ENCODE data around the gene RCBTB2.
"Not testable (repeated sequence)": the region's sequence is repeated elsewhere in the genome, so short reads cannot be mapped to it uniquely, and the experiment has no call there.

The RCBTB2 gene

DNA sequence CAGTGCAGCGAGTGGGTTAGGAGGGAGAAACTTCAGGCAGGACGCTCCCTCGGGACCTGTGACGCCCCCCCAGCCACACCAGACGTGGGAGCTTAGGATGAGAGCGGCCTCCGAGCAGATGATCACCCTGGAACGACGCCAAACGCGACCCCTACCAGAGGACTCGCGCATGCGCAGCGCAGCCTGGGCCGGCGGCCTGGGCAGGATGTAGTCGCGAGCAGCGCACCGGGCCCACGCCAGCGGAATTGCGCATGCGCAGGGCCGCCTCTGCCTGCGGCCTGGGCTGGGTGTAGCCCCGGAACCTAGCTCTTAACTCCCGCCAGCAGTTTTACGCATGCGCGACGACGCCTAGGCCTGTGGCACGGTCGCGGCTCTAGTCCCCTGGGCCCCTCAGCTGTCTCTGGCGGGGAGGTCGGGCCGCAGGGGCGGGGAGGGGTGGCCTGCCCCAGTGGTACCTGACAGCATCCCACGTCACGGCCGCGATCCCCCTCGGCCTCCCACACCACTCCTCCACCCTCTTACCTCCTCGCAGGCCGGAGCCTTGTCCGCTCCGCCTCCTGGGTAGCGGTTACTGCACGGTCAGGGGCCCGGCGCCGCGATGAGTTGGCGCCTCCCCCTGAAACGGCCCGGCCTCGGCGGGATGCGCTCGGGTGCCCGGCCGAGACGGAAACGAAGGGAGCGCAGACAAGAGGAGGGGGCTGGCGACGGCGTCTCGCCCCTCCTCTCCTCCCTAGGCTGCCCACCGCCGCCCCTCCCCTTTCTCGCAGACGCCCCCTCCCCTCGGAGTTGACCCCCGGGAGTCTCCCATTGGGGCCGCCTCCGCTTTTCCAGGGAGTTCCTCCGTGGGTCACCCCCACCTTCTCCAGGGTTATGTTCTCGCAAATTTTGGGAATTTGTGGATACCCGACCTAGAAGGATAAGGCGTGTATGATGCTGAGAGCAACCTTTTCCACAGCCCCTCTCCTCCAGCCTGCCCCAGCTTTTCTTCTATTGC lies at the start of gene RCBTB2:
TSS of gene RCBTB2 (minus strand) at position 575 of the 994 bp plus-strand sequence. CDS start 11,141 bp downstream, outside the sequence.
- peak; percentile 97 for DNase-seq (ENCODE audit: low spot score)

DNA sequence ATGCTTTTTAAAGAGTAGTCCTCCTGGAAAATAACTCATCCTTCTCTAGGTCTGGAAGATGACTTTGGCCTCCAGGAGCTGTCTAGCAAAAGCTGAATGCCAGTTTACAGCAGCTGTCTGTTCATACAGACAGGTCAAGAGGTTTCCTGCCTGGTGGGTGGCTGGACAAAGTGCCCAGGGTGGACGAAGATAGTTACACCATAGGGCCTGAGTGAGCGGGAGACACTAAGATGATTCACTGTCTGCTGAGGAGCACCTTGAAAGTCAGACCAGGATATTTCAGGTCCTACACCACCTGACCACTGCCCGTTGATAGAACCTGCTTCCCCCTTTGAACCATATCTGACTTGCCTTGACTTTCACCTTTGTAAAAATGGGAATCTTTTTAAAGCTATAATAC lies 49.2 kb upstream of the RCBTB2 start:
- no peak for DNase-seq (ENCODE audit: low spot score)

DNA sequence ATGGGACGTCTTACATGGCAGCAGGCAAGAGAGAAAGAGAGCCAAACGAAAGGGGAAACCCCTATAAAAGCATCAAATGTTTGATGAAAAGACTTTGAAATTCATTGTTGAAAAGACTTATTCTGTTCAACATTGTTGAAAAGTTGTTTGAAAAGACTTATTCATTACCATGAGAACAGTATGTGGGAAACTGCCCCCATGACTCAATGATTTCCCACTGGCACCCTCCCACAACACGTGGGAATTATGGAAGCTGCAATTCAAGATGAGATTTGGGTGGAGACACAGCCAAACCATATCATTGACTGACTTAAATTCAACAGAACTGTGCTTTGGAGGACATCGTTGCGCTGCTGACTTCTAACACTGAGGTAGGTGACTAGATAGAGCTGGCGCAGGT lies 48.0 kb upstream of the RCBTB2 start:
- DNase-seq (ENCODE audit: low spot score) = no peak

DNA sequence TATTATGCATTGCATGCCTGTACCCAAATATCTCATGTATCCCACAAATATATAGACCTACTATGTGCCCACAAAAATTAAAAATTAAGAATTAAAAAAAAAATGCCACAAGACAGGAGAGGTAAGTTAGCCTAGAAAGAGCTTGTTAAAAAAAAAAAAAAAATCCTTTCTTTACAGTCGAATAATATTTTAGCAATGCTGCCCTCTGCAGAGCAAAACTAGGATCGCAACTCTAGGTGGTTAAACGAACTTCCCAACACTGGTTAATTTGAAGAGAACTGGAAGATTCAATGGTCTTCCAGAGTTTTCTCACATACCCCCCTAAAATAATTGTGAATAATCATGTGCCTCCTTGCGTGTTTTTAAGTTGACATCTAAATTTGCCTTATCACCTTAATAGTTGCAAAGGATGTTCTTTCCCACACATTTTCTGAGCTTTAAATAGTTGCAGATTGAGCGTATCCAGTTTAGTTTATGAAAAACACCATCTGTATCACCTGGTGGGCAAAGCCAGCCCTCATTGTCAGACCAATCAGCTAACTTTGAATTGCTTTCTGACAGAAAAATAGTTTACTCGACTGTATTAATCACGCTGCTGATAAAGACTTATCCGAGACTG lies 47.4 kb upstream of the RCBTB2 start:
- peak; percentile 65 for DNase-seq (ENCODE audit: low spot score)

DNA sequence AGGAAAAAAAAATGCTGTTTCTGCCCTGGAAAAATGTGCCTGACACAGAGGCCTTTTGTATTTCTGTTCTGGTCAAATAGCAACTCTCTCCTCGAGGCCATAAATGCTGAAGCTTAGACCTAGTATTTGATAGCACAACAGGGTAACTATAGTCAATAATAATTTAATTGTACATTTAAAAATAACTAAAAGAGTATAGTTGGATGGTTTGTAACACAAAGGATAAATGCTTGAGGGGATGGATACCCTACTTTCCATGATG lies 47.0 kb upstream of the RCBTB2 start:
- not testable (repeated sequence) for DNase-seq (ENCODE audit: low spot score)

DNA sequence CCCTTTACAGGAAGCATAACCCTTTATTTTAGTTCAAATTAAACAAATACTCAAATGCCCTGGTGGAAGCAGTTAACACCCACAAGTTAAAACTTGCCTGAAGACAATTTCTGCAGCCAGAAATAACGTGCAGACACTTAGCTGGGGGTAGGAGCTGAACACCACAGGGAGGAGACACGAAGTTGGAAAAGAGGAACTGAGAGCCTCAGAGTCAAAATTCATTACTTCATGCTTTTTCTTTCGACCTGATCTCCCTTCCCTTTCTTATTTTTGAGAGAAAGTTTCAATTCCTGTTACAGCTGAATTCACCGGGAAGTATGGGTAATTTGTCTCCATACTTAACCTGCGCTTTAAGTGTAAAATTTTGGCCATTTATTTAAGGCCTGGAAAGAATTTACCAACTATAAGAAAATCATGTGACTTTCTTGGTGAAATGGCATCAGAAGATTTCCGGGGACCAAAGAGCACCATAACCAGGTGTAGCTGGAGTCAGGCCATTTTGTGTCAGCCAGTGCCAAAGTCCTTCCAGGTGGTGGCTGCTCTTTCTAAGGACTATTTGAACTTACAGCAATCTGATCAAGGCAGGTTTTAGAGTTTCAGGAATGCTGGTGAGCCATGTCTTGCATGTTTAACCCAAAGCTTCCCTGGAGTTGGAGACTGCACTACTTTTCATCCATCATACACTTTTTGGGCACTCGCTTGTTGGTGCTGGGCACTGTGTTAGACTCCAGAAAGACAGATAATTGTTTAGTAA lies 46.5 kb upstream of the RCBTB2 start:
- DNase-seq (ENCODE audit: low spot score) = no peak

DNA sequence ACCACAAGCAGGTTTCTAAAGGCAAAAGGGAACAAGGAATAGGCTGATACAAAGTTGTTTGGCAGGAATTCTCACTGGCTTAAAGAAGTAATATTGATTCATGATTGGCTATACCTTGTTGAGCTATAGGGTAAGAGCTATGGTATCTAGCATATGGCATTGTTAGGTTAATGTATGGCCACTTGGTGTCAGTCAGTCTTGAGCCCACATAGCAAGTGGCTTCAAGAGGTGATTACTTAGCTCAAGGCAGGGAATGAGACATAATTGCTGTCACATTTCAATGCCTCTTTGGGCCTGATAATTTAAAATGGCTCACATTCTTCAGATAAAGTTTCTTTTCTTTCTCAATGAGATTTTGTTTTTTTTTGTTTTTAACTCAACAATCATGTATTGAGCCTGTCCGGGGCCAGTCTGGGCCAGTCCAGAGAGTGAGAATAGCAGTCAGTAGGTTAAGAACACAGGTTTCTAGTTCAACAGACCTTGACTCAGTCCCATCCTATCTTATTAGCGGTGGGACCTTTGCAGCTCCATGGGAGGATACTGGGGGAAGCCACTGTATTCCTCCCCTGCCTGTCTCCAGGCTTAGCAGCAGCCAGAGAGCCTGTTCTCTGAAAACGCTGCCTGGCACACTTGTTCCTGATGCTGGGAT lies 45.8 kb upstream of the RCBTB2 start:
- DNase-seq (ENCODE audit: low spot score) = no peak

DNA sequence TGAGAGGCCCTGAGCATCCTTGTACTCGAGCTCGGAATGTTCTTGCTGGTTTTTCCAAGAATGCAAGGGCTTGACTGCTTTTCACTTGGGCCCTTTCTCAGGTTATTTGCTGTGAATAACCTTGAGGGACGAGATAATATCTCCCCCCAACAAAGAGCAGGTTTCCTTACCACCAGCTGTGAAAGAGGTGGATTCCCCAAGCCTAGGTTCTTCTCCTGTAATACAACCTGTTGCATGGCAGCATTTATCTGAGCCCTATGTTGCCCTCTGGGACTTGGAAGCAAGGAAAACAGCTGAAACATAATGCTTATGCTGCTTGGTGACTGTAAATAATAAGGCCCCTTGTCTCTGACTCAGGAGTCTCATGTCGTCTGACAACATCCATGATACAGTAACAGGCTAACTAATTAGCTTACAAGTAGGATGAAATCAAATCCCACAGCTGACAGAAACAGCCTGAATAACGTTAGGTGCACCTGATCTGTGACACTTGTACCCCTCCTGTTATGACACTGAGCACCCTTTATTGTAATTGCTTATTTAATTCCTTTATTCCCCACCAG lies 43.6 kb upstream of the RCBTB2 start:
- no peak for DNase-seq (ENCODE audit: low spot score)

DNA sequence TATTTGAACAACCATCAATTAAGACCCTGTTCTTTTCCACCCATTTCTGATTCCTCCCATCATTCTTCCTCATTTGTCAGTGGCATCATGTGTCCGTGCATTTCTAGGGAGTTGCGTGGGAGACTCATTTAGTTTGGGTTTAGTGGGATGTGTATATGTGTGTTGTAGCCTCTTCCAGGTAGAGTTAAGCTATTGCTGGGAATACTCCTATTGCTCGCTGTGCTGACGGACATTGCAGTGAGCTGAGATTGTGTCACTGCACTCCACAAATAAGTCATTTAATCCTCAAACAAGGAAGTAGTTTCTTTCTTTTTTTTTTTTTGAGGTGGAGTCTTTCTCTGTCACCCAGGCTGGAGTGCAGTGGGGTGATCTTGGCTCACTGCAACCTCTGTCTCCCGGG lies 42.2 kb upstream of the RCBTB2 start:
- no peak for DNase-seq (ENCODE audit: low spot score)

DNA sequence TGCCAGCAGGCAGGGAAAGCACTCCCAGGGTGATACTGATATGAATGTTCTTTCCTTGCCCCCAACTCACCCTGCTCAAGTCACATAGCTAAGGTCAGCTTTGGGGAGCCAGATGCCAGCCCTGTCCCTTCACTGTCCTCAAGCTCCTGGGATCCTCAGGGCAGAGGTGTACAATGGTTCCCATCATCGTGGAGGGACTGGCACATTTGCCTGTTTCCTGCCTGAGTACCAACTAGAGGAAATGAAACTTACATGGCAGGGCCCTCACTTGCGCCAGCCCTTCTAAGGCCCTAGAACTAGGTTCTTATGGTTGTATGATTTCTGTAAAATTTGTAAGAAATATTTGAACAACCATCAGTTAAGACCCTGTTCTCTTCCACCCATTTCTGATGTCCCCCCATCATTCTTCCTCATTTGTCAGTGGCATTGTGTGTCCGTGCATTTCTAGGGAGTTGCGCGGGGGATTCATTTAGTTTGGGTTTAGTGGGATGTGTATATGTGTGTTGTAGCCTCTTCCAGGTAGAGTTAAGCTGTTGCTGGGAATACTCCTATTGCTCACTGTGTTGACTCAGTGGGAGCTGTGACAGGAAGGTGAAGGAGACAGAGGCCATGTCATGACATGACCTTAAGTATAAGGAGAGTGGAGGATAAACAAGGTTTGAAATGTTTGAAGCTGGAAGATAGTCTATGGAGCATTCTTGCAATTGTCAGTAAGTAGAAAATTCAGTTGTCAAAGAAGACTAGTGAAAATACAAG lies 41.3 kb upstream of the RCBTB2 start:
- DNase-seq (ENCODE audit: low spot score) = no peak

DNA sequence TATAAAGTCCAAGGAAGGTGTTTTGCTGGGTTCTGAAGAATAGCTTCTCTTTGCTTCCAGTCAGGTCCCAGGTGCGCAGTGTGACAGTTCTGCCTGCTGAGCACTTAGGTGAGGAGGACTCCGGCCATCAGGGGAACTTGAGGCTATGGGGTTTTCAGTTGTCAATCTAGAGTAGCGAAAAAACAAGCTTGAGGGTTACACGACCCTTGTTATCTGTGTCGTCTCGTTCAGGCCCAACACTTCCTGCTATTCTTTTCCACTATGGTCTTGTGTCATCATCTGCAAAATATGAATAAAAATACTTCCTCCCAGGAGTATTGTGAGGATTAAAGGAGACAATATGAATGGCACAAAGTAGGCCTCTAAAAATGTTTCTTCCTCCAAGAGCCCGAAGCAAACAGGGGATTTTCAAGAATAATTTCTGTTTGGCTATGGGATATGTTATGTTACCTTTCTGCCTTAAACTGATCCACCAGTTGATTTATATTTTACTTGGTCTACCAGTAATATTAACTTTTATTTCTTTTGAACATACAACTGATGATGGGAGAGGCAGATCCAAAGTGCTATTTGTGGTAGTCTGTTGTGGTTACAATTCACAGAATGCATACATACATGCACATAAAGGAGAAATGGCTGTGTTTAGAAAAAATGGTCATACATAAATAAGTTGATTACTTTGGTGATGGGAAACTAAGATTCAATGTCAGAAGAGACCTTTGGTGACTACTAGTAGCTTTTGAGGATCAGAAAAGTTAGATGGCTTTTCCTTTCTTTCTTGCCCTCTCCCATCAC lies 40.5 kb upstream of the RCBTB2 start:
- DNase-seq (ENCODE audit: low spot score) = no peak

DNA sequence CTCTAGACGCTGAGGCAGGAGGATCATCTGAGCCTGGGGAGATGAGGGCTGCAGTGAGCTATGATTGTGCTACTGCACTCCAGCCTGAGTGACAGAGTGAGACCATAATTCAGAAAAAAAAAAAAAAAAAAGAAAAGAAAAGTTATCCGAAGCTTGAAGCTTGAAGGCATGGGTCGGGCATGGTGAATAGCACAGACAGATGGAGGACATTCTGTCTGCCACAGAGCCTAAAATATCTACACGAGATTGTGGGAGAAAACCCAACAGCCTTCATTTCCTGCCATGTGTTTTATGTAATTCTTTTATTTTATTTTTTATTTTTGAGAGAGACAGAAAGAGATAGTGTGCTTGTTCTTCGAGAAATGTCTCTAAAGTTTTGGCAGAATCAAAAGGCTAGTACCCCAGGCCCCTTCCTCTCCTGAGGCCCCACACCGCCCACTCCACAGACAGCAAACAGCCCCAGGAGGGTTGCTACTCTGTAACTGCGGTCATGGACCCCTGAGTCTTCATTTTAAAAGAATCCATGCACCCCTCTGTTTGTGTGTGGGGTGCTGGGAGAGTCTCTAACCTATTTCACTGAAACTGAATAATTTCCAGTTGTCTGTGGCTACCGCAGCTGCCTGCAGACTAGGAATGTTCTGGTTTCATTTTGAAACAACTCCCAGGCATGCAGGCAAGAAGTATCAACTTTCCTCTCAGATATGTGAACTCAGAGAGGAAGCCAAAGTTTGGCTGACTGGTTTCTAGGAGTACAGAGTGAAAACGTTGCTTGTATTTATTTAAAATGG lies 38.4 kb upstream of the RCBTB2 start:
- DNase-seq (ENCODE audit: low spot score) = peak; percentile 17

DNA sequence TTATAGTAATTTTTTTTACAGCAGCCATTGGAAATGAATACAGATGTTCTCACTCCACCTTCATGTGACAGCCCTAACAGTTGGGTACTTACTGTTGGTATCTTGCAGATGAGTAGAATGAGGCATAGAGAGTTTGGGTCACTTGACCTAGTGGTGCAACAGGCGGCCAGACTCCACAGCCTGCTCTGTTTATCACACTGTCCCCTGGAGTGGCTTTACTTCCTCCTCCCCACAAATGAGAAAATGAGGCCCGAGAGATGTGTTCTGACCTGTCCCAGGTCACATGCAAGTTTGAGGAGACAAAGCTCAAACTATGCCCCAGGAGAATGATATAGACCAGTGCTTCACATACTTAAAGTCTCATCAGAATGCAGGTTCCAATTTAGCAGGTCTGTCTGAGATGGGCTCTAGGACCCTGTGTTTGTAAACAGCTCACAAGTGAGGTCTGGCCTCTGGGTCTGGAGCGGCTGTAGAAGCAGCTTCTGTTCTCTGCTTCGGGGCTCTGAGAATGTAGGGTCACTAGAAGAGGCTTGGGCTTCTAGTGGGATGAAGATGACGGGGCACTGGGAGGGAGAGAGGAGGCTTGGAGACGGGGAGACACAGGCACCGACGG lies 37.4 kb upstream of the RCBTB2 start:
- DNase-seq (ENCODE audit: low spot score) = no peak

DNA sequence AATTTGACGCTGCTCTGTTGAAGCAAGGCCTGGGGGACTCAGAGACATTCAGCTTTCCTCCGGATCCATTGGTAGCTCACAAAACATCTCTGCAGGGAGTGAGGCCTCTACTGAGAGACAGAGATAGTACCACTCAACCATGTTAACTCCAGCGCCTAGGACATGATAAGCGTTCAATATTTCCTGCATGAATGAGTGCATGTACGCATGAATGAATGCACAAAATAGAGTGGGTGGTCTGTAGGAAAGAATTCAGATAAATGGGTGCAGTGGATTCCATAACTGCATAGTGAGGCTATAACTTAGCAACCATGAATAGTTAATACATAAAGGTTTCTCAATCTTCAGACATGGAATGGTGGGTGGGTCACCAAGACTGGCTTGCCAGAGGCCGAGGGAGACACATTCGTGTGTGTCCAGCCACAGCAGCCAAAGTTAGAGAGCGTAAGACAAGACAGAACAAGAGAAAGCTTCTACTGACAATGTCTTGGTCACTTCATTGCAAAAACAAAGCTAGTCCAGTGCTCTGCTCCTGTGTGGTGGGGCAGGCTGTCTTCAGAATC lies 36.3 kb upstream of the RCBTB2 start:
- no peak for DNase-seq (ENCODE audit: low spot score)

DNA sequence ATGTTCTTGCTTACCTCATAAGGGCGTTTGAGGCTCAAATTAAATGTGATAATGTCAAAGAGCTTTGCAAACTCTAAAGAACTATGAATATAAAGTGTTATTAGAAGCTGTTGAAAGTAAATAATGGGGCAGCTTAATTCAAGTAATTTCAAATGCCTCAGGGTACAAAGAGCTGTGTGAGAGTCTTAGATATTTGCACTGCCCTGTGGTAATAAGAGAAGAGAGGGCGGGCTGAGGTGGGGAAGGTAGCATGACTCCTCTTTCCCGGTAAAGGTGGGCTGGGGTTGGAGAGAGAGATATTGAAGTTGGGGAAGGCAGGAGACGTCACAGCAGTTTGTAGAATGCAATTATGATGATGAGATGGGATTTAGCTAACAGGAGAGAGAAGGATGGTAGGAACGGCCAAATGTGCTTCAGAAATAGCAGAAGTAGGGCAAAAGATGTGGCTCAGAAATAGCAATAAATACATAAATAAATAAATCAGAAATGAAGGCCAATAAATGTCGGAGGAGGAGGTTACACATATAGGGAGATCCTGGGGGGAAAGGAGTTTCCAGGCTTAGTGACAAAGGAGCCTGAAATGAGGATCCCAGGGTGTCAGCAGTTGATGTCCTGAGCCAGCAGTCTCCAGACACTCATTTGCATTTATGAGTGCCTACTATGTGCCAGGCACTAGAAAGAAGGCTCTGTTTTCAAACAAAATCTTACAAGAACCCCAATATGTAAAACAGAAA lies 35.7 kb upstream of the RCBTB2 start:
- no peak for DNase-seq (ENCODE audit: low spot score)

DNA sequence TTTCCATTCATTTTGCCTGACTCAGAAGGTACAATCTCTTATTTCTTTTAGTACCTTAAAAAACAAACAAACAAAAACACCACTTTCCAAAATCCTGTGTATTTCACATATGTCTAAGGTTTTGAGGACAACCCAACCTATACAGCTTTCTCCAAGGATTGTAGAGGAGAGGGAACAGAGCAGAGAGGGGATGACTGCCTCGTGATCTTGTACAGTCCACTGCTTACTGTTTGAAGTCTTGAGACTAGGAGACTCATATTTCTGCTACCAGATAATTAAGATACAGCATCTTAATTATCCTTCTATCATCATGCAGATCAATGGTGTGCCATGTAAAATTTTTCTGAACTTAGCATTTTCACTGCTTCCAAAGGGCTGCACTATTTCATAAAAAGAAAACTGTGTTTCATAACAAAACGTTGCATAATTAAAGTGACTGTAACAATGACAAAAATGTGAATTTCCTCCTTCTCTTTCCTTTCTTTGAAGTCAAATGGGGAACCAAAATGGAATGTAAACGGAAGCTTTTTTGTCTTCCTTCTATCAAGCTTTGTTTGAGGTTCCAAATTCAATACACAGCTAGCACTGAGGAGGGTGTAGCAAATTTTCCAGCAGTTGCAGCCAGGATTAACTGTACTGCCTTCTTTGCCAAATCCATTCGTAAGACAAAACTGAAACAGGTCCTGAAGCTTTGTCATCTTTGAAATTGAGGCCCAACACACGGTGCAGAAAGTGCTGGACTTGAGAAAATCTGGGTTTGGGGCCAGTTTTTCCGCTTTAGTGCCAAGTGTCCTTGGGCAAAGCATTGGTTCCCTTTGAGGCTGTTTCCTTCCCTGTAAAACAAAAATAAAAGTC lies 34.9 kb upstream of the RCBTB2 start:
- no peak for DNase-seq (ENCODE audit: low spot score)

DNA sequence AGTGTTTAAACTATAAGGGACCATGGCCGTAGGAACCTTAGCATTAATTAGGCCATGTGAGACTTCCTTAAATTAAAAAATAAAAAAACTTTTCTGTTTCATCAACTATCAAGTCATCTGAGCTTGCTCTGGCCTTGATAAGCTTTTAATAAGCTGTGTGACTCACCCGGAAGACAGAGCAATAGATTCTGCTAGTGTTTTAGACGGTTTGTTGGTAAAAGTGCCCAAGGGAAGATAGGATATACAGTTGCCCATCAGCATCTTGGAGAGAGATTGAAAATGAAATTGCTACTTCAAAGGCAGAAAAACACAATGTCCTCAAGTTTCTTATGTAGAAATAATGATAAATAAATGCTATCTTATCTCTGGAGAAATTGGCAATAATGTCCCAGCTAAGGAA lies 31.2 kb upstream of the RCBTB2 start:
- DNase-seq (ENCODE audit: low spot score) = no peak
